Measurements from ENCODE around the gene PCGF3. TPM values are rescaled to one million over a fixed set of nuclear protein-coding genes. Genes with fewer than 3 reads are reported as not detected.
A peak's percentile ranks its signal among the peaks of the same experiment; 100 is the strongest.
"Not testable (repeated sequence)": the region's sequence is repeated elsewhere in the genome, so short reads cannot be mapped to it uniquely, and the experiment has no call there.

PCGF3 gene
- total RNA-seq, 2 donors from 2014 or later = 23.0 to 25.9 TPM

DNA sequence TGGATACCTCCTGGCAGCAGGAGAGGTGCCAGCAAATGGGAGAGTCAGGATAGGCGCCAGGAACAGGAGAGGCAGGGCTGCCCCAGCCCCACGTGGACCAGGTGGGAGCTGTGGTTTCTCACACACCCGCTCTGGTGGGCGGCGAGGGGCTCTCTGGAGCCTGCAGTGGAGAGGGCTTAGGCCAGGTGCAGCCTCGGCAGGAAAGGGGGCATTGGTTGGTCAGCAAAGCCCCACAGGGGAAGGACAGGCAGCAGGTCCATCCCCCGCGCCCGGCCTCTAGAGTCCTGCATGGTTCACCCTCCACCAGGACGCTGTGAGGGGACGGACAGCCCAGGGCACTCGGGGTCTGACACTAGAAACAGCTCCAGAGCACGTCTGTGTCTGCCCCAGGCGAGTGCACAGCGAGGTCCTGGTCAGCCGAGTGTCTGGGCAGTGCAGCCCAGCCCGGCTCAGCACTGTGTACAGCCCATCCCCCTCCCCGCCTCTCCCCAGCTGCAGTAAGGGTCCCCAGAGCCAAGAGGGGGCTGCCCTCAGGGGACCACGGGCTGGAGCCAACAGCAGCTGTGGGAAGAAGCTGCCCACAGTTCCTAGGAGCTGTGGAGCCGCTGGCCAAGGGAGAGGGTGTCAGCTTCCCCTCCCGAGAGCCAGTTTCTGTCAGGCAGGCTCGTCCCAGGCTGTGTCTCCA lies 39.7 kb upstream of the PCGF3 start:
- DNase-seq (ENCODE audit: low spot score in 2 of 2) = no peak
- H3K9me3 Mint-ChIP-seq = peaks cover 2 to 3% of the 10 kb centered on the region in 2 donors

DNA sequence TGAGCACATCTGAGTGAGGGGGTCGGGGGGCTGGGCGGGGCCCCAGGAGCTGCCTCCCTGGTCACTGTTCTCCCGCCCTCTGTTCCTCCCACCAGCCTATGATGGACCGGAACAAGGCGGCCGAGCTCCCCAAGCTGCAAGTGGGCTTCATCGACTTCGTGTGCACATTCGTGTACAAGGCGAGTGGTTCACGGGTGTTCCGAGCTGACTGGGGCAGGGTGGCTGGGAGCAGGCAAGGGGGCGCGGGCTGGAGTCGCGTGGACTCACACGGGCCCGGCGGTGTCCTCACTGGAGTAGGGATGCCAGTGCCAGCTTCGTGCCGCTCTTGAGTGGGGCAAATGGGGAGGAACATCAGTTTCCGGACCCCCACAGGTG lies 39.2 kb upstream of the PCGF3 start:
- no peak overlapping the region for H3K27ac Mint-ChIP-seq
- DNase-seq (ENCODE audit: low spot score in 2 of 2) (no peak), ATAC-seq (no peak)
- no peaks in the 10 kb centered on the region for H3K9me3 Mint-ChIP-seq
- peaks cover 6 to 11% of the 10 kb centered on the region in 2 donors for H3K36me3 Mint-ChIP-seq

More for the DNA sequence above, 39.7 kb upstream of the PCGF3 start:
- Mint-ChIP-seq H3K27ac (peak overlapping the region; percentile 44 to 87), H3K36me3 (peaks cover 6 to 8% of the 10 kb centered on the region in 2 donors)
- ATAC-seq = no peak

DNA sequence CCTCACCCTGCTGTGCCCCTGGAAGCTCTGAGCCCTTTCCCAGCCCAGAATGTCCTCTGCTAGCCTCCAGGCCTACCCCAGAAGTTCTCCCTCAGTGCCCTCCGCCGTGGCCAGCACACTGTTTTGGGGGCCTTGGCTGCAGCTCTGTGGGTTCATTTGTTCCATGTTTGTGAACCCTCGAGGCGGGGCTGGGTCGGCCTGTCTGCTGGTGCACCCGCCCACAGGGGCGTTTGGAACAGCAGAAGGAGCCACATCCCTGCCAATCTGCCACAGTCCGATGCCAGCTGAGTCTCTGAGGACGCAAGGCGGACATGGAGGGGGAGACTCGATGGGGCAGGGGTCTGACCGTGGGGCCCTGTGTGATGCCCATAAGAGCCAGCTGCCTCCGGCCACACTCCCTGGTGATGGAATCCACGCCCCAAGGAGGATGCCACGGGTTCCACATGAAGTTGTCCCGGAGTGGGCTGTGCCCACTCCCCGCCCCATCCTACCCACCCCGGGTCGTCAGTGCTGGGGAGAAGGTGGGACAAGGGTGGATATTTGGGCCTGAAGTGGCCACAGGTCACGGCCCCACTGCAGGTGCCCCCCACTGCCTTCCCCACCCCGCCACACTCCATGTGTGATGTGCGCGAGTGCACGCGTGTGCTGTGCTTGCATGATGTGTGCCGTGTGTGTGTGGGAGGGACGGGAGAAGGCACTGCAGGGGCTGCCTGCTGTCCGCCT lies 38.6 kb upstream of the PCGF3 start:
- H3K9me3 Mint-ChIP-seq = no peaks in the 10 kb centered on the region
- DNase-seq (ENCODE audit: low spot score in 2 of 2) (no peak), ATAC-seq (no peak)
- peaks cover 4 to 13% of the 10 kb centered on the region in 2 donors for H3K36me3 Mint-ChIP-seq
- H3K27ac Mint-ChIP-seq = no peak overlapping the region

DNA sequence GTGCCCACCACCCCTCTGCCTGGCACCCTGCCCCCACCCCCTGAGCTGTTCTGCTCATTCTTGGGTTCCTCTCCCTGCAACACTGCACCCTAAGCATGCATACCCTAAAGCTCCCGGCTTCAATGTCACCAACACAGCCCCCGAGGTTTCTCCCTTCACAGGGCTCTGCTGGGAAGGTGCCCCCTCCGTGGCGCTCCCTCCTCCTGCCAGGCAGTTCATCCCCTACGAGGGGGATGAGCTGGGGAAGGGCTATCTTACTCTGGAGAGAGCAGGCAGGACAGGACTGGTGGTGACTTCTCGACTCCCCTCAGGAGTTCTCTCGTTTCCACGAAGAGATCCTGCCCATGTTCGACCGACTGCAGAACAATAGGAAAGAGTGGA lies 38.1 kb upstream of the PCGF3 start:
- Mint-ChIP-seq H3K9me3 (no peaks in the 10 kb centered on the region), H3K36me3 (peaks cover 5 to 13% of the 10 kb centered on the region in 2 donors), H3K27ac (no peak overlapping the region)
- DNase-seq (ENCODE audit: low spot score in 2 of 2) = no peak
- no peak for ATAC-seq

DNA sequence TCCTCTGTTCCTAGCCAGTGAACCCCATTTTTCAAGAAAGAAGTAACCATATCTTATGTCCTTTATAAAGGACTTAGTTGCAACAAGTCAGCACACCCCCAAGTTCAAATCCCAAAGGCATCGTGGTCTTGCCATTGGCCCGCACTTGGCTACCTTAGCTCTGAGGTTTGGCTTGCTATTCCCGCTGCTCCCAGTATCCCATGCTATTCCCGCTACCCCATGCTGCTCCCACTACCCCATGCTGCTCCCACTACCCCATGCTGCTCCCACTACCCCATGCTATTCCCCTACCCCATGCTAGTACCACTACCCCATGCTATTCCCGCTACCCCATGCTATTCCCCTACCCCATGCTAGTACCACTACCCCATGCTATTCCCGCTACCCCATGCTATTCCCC lies 37.4 kb upstream of the PCGF3 start:
- not testable (repeated sequence) for ATAC-seq; H3K27ac Mint-ChIP-seq; H3K9me3 Mint-ChIP-seq; DNase-seq (ENCODE audit: low spot score in 2 of 2)
- peaks cover 12 to 17% of the 10 kb centered on the region in 2 donors for H3K36me3 Mint-ChIP-seq

DNA sequence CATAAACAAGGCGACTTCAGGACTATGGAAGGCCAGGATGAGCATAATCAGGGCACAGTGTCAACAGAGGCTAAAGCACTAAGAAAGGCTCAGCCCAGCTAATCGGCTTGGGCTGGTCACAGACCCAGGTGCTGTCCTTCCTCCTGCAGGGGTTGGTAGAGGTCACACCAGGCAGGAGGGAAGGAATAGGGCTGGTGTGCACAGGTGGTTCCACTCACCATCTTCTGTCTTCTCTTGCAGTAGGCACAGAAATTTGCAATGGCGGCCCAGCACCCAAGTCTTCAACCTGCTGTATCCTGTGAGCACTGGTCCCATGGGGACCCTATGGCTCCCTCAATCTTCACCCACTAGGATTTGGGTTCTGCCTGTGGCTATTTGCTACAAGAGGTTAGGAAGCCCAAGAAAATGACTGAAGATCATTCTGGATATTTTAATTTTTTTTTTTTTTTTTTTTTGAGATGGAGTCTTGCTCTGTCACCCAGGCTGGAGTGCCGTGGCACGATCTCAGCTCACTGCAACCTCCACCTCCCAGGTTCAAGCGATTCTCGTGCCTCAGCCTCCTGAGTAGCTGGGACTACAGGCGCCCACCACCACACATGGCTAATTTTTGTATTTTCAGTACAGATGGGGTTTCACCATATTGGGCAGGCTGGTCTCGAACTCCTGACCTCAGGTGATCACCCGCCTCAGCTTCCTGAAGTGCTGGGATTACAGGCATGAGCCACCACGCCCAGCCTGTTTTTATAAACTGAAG lies 35.6 kb upstream of the PCGF3 start:
- DNase-seq (ENCODE audit: low spot score in 2 of 2); H3K9me3 Mint-ChIP-seq; H3K27ac Mint-ChIP-seq; ATAC-seq: not testable (repeated sequence)
- H3K36me3 Mint-ChIP-seq = peaks cover 16 to 21% of the 10 kb centered on the region in 2 donors

DNA sequence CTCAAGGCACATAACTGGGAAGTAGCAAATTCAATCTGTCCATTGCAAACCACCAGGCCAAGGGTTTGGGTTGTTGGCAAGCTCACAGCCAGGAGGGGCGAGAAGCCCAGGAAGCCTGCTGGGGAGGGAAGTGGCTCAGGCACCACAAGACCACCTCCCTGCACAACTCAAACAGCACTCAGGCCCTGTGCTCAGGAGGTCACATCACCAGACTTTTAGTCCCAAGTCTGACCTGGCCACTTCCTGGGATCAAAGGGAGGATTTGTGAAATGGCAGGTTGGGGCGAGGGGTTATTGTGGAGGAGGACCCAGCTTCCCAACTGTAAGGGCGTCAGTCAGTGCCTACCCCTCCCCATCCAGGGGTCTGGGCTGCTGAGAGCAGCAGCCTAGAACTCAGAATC lies 33.9 kb upstream of the PCGF3 start:
- no peak overlapping the region for H3K27ac Mint-ChIP-seq
- no peak for ATAC-seq

DNA sequence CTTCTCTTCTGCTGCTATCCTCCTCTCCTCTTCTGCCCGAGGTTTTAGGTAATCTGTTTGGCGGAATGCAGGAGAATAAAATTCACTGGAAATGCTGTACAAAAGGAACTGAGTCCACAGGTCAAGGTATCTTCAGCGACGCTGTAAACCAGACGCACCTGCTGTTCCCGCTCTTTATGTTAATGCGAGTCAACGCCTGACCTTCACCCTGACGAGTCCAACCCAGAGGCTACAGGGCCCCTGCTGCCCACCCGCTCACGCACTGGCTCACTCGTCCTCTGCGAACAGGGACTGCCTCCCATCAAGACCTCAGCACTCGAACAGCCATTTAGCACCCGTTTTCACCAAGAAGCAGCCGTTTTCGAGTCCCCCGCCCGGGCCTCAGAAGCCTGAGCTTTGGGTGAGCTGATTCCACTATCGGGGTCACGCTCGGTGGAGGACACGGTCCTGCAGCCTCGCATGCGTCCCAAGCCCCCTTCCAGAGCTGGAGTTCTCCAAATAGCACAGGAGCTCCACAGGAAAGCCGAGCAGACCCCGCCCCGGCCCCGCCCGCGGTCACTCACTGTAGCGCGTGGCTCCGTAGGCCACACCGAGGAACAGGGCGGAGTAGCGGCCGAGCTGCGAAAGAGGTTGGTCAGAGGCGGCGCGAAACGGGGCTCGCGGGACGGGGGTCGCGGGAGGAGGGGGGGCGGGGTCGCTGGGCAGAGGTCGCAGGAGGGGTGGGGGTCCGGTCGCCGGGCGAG lies 32.1 kb upstream of the PCGF3 start:
- ATAC-seq (peak in 1 of 2 donors; percentile 13), DNase-seq (ENCODE audit: low spot score in 2 of 2) (no peak)
- Mint-ChIP-seq H3K36me3 (peaks cover 16 to 21% of the 10 kb centered on the region in 2 donors), H3K9me3 (no peaks in the 10 kb centered on the region), H3K27ac (peak overlapping the region; percentile 90 to 94)

More for the DNA sequence above, 33.9 kb upstream of the PCGF3 start:
- Mint-ChIP-seq H3K9me3 (no peaks in the 10 kb centered on the region), H3K36me3 (peaks cover 16 to 21% of the 10 kb centered on the region in 2 donors)
- DNase-seq (ENCODE audit: low spot score in 2 of 2) = no peak

DNA sequence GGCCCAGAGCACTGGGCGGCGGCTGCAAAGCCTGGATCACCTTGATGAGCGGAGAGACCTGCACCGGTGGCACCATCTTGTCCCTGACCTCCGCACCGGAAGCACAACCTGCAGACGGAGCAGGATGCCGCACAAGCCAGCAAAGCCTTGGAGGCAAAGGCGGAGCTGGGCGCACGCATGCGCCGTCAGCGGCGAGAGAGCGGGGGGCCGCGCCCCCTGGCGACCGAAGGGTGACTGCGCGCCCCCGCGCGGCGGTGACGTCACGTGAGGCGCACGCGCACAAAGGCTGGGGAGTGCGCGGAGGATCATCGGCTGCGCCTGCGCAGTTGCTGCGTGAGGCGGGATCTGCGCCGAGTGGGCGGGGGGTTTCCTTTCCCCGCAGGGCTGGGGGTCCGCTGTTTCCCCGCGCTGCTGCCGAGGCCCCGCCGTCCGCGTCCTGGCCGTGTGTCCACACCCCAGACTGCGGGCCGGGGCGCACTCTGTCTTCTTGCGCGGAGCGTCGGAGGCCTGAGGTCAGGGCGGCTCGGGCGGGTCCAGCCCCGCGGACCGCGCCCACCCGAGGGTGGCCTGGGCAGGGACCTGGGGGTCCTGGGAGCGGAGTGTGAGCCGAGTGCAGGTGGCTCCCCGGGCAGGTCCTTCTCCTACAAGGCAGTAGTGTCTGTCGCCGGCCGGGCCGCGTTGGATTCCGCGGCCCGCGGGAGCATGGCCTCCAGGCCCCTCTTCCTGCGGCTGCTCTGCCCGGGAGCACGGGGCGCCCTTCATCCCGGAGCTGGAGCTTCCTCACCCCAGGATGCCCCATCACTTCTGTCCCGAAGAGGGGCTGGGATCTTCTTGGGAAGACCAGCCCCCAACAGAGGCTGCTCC lies 31.2 kb upstream of the PCGF3 start, which contains the start of the genes ATP5ME and MYL5:
Gene ATP5ME, minus strand, starts transcription at position 105 of the 864 bp plus-strand sequence. Its CDS starts 29 bp downstream, at position 76.
Gene MYL5, plus strand, starts transcription at position 371 of the 864 bp plus-strand sequence. CDS start 3,485 bp downstream, outside the sequence.
- peak within 1 kb of the TSS; percentile 90 to 94 for H3K27ac Mint-ChIP-seq
- peaks cover 16 to 21% of the 10 kb centered on the region in 2 donors for H3K36me3 Mint-ChIP-seq
- H3K9me3 Mint-ChIP-seq = no peaks in the 10 kb centered on the region
- peak; percentile 96 for ATAC-seq
- peak; percentile 97 to 99 for DNase-seq (ENCODE audit: low spot score in 2 of 2)

DNA sequence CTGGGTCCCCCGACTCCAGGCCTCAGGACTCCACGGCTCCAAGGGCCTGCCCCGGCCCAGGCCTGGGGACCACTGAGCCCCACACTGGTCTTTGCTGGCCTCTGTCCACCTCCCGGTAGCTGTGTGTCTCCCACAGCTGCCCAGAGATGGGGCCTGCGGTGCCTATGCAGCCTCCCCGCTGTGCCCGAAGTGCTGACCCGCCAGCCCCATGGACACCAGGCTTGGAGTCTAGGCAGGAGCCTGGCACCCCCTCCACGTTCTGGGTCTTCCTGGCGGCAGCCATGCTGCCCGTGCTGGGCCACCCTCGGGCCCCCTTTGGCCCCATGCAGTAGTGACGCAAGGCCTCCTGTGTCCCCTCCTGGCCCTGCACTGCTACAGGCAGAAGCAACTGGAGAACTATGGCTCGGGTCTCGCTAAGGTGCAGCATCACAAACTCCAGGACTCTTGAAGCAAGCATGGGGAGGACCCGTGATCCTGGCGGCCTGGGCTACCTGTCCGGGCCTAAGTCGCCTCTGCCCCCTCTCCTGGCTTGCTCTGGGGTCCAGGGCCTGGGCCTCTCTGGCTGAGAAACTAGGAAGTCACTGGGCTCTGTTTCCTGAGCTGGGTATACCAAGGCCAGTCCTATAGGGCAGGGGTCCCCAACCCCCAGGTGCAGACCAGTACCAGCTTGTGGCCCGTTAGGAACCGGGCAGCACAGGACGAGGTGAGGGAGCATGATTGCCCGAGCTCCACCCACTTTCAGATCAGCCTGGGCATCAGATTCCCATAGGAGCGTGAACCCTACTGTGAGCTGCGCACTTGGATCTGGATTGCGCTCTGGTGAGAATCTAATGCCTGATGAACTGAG lies 30.4 kb upstream of the PCGF3 start:
- Mint-ChIP-seq H3K27ac (peak overlapping the region; percentile 81 to 90), H3K9me3 (no peaks in the 10 kb centered on the region), H3K36me3 (peaks cover 16 to 21% of the 10 kb centered on the region in 2 donors)
- ATAC-seq (peak in 1 of 2 donors; percentile 5), DNase-seq (ENCODE audit: low spot score in 2 of 2) (no peak)

DNA sequence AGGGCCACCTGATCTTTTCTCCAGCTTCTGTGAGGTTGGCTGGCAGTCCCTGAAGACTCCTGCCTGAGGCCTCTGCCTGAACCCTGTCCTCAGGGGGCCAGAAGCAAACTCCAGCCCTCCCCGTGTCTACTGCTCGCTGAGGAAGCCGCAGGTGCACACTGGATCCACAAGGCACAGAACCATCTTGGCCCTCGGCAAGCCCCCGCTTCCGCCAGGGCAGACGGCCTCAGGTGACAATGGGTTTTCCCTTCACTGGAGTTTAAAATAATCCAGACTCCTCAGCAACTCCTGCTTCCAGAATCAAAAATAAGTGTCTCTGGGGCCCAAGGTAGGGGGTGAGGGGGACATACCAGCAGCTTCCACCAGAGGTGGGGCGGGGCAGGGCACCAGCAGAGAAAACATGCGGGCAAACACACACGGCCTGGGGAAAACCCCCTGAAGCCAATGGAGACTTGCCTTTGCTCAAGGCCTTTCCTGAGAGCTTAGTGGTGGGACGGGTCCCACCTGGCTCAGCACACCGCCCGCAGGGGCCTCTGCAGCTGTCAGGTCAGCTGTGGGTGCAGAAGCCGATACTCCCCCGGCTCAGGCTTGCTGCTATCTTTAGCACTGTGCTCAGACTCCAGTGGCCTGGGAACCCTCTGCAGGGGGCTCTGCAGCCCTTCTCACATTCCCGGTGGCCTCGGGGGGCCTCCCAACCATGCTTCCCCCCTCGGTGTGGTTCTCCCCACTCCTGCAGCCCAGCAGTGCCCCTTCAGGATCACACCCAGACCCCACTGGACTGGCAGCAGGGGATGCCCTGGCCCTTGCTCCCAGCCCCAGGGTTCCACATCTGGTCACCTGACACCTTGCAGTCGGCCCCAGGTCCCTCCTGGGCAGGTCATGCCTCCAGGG lies 29.4 kb upstream of the PCGF3 start:
- ATAC-seq = no peak
- peaks cover 12 to 16% of the 10 kb centered on the region in 2 donors for H3K36me3 Mint-ChIP-seq
- no peak overlapping the region for H3K27ac Mint-ChIP-seq
- H3K9me3 Mint-ChIP-seq = no peaks in the 10 kb centered on the region
- no peak for DNase-seq (ENCODE audit: low spot score in 2 of 2)

DNA sequence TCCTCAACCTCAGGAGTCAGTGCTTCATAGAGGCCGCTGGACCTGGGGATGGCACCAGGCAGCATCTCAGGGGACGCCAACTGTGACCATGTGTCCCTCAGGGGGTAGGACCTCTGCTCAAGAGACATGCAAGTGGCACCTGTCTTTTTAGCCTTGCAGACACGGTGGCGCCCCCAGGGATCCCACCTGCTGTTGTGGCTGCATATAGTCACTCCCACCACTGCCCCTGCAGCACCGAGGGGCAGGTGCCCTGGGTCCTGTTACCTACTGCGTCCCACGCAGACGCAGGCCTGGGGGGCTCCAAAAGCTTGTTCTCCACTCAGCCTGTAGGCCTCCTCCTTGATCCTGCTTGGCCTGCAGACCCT lies 28.8 kb upstream of the PCGF3 start:
- DNase-seq (ENCODE audit: low spot score in 2 of 2) = no peak

DNA sequence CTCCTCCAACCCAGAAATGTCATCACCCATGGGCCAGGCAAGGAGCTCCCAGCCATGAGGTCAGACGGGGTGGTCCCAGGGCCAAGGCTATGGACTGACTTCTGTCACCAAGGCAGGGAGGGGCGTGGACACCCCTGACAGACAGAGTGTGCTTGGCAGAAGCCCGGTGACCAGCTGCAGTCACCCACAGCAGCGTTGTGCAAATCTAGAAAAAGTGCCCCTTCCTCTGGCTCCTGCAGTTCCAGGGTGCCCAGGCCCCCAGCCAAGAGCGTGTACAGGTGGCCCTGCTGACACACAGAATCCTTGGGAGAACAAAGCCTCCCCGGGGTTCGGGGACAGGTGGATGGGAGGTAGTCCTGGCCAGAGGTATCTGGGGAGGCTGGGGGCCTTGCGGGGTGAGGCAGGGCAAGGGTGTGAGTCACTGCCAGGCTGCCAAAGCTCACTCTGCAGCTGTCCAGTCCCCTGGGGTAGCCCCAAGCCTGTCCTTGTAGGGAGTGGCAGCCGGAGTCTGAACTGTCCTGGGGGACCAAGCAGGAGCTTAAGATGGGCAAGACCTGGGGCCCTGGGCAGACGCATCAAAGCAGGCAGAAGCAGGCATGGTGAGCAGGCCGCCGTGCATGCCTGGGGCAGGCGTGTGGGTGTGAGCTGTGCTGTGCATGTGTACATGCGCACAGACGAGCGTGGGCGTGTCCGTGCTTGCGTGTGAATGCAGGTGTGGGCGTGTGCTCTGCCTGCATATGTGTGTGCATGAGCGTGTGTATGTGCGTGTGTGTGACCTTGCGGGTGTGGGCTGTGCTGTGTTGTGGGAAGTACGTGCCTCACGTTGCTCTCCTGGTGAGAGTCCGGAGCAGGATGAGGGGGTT lies 28.0 kb upstream of the PCGF3 start:
- H3K27ac Mint-ChIP-seq = no peak overlapping the region
- DNase-seq (ENCODE audit: low spot score in 2 of 2) (no peak), ATAC-seq (no peak)
- peaks cover 8 to 10% of the 10 kb centered on the region in 2 donors for H3K36me3 Mint-ChIP-seq
- H3K9me3 Mint-ChIP-seq = no peaks in the 10 kb centered on the region

More for the DNA sequence above, 28.8 kb upstream of the PCGF3 start:
- Mint-ChIP-seq H3K36me3 (peaks cover 8 to 16% of the 10 kb centered on the region in 2 donors), H3K27ac (no peak overlapping the region), H3K9me3 (no peaks in the 10 kb centered on the region)
- ATAC-seq = no peak
